Right atrium auricular region (tissue), 2 donors: ENCODE results near the gene FSIP1. TPM values are rescaled to one million over a fixed set of nuclear protein-coding genes. Genes with fewer than 3 reads are reported as not detected.

Experiments
- DNase-seq: peaks from one replicate; pipeline ENCODE4 v3.0.0-alpha.2; 2019; ENCODE audit warnings: low spot score
- H3K27ac ChIP-seq, 2 donors: fragments of 200-600 bp; sonication (generic); 1 replicate in 1 of 2; 2 replicates in 1 of 2; pipeline ENCODE4 v1.5.1; 2016 to 2019
- H3K27me3 ChIP-seq, 2 donors: fragments of 200-600 bp; sonication (generic); one replicate each; pipeline versions ENCODE4 v1.5.1 to v1.6.0; 2017 to 2019
- H3K36me3 ChIP-seq: fragments of 200-600 bp; sonication (generic); one replicate; pipeline ENCODE4 v1.5.1; 2016
- H3K4me1 ChIP-seq, 2 donors: fragments of 200-600 bp; sonication (generic); one replicate each; pipeline versions ENCODE4 v1.5.1 to v1.6.0; 2017 to 2019
- H3K4me3 ChIP-seq, 2 donors: fragments of 200-600 bp; sonication (generic); 1 replicate in 1 of 2; 2 replicates in 1 of 2; pipeline ENCODE4 v1.5.1; 2017 to 2019; ENCODE audit warnings: mild to moderate bottlenecking in 1 of 2, moderate library complexity in 1 of 2
- H3K9me3 ChIP-seq, 2 donors: fragments of 200-600 bp; sonication (generic); one replicate each; pipeline ENCODE4 v1.5.1; 2019
- CTCF ChIP-seq, 2 donors: fragments of 200-600 bp; sonication (generic); IDR thresholded peaks; one replicate each; pipeline ENCODE4 v1.5.1; 2019; ENCODE audit warnings: antibody characterized with exemption in 2 of 2
- total RNA-seq, 2 donors: library from RNA; depleted of rRNA; stranded (reverse); fragments of >200 nt; gene quantifications; one replicate each; pipeline ENCODE4 v1.1.0, GENCODE V29; 2016

Gene FSIP1
- total RNA-seq, 2 donors from 2014 or later: 0.24 TPM; not detected in 1

- H3K27ac ChIP-seq: peak overlapping the region; percentile 86 to 89
- DNase-seq: no peak
- H3K4me1 ChIP-seq: peaks cover 0 to 52% of the 10 kb centered on the region in 2 donors
- H3K36me3 ChIP-seq: peaks cover 52% of the 10 kb centered on the region
- H3K4me3 ChIP-seq: peak overlapping the region; percentile 57 to 61
- no peaks in the 10 kb centered on the region for H3K9me3 ChIP-seq
- peak in 1 of 2 donors; percentile 63 for TF ChIP-seq CTCF (IDR thresholded peaks at IDR 0.05)
- no peaks in the 10 kb centered on the region for H3K27me3 ChIP-seq
Observed at GRCh38 chr15:39581793-39582285, 200.8 kb downstream of the FSIP1 start.

DNA sequence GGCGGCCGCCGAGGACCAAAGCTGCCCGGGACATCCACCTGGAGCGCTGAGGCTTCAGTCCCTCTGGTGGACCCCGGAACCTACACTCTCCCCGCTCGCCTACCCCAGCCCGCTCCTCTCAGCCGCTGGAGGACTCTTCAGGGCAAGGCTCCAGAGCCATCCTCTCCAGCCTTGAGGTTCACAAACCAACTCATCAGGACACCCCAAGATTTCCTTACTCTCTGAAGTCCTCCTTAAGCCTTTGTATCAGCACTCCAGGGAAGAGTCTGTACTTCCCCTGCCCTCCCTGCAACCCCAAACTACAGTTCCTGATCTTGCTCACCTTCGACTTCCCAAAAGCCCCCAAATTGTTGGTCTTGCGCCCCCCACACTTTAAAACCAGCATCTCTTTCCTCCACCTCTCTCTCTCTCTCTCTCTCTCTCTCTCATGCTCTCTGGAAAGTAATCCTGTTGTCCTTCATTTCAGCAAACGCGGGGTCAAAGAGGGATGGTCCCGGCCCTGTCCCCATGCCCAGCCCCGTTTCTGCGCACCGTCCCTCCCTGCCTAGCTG is 201.3 kb downstream of the FSIP1 start:
- H3K36me3 ChIP-seq: peaks cover 47% of the 10 kb centered on the region
- no peak for TF ChIP-seq CTCF (IDR thresholded peaks at IDR 0.05)
- H3K4me3 ChIP-seq: peak overlapping the region; percentile 57 to 61
- peaks cover 0 to 50% of the 10 kb centered on the region in 2 donors for H3K4me1 ChIP-seq
- no peaks in the 10 kb centered on the region for H3K9me3 ChIP-seq
- peak overlapping the region; percentile 86 to 89 for H3K27ac ChIP-seq
- no peaks in the 10 kb centered on the region for H3K27me3 ChIP-seq
- no peak for DNase-seq

DNA sequence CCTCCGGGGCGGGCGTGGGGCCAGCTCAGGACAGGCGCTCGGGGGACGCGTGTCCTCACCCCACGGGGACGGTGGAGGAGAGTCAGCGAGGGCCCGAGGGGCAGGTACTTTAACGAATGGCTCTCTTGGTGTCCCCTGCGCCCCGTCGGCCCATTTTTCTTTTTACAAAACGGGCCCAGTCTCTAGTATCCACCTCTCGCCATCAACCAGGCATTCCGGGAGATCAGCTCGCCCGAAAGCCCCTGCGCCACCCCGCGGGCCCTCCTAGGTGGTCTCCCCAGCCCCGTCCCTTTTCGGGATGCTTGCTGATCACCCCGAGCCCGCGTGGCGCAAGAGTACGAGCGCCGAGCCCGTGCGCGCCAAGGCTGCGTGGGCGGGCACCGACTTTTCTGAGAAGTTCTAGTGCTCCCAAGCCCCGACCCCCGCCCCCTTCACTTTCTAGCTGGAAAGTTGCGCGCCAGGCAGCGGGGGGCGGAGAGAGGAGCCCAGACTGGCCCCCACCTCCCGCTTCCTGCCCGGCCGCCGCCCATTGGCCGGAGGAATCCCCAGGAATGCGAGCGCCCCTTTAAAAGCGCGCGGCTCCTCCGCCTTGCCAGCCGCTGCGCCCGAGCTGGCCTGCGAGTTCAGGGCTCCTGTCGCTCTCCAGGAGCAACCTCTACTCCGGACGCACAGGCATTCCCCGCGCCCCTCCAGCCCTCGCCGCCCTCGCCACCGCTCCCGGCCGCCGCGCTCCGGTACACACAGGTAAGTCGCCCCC is 202.0 kb downstream of the FSIP1 start, which contains the start of gene THBS1:
Gene THBS1 (plus strand): TSS at position 595 of the 757 bp plus-strand sequence. CDS start 779 bp downstream, outside the sequence.
- H3K27me3 ChIP-seq: no peaks in the 10 kb centered on the region
- H3K27ac ChIP-seq: peak within 1 kb of the TSS; percentile 86 to 89

GRCh38 chr15:39580117-39580484 is 202.5 kb downstream of the FSIP1 start:
- no peaks in the 10 kb centered on the region for H3K27me3 ChIP-seq
- peaks cover 35% of the 10 kb centered on the region for H3K36me3 ChIP-seq
- H3K4me1 ChIP-seq: peaks cover 0 to 44% of the 10 kb centered on the region in 2 donors
- H3K27ac ChIP-seq: peak overlapping the region; percentile 86 to 89
- H3K9me3 ChIP-seq: no peaks in the 10 kb centered on the region
- DNase-seq: peak; percentile 97
- peak overlapping the region; percentile 57 to 61 for H3K4me3 ChIP-seq
- TF ChIP-seq CTCF (IDR thresholded peaks at IDR 0.05): peak; percentile 99

More for the DNA sequence above, 202.0 kb downstream of the FSIP1 start, which contains the start of gene THBS1:
- TF ChIP-seq CTCF (IDR thresholded peaks at IDR 0.05): peak in 1 of 2 donors; percentile 44
- H3K9me3 ChIP-seq: no peaks in the 10 kb centered on the region
- peak within 1 kb of the TSS; percentile 57 to 61 for H3K4me3 ChIP-seq
- peaks cover 0 to 44% of the 10 kb centered on the region in 2 donors for H3K4me1 ChIP-seq
- peaks cover 40% of the 10 kb centered on the region for H3K36me3 ChIP-seq
- peak; percentile 95 for DNase-seq

DNA sequence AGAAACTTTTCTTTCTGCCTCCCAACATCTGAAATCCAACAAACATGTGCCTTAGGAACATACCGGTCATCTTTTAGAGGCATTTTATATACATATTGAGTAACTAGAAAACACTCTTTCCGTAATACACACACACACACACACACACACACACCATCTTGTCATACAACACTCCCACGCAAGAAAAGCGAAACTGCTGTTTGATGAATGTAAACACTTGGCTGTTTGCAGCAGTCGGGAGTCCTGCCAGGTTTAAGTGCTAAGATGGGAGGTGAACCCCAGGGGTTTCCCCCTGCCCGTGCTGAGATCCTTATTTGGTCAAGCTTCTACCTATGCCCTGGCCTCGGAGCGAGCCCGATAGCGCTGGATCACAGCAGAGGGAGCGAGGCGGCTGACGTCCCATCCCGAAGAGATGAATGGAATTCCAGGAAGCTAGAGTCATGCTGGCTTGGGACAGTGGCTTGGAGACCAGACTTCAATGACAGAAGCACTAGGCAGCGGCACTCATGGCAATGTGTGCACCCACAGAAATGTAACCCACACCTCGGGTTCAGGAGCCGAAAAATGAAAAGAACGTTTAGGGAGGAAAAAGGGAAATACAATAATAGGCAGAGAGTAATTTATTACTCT is 203.0 kb downstream of the FSIP1 start:
- H3K9me3 ChIP-seq: no peaks in the 10 kb centered on the region
- H3K36me3 ChIP-seq: peaks cover 30% of the 10 kb centered on the region
- TF ChIP-seq CTCF (IDR thresholded peaks at IDR 0.05): no peak
- H3K27ac ChIP-seq: peak overlapping the region; percentile 86 to 89
- no peaks in the 10 kb centered on the region for H3K27me3 ChIP-seq
- H3K4me3 ChIP-seq: peak overlapping the region; percentile 57 to 61
- H3K4me1 ChIP-seq: peaks cover 0 to 44% of the 10 kb centered on the region in 2 donors
- DNase-seq: peak; percentile 90
